AG09309 (cell line): ENCODE results near the gene TTYH3.
A peak's percentile ranks its signal among the peaks of the same experiment; 100 is the strongest.

Source experiments
- DNase-seq: peaks from one replicate; pipeline ENCODE4 v3.0.0-alpha.2; 2010; ENCODE audit warnings: low read depth
- H3K4me3 ChIP-seq: 2 replicates; pipeline ENCODE4 v1.5.1; 2011; ENCODE audit warnings: mild to moderate bottlenecking, low read depth, low read length, moderate library complexity; ENCODE audit not compliant: control insufficient read depth
- CTCF ChIP-seq: IDR thresholded peaks from 2 replicates; pipeline ENCODE4 v1.5.1; 2011; ENCODE audit warnings: mild to moderate bottlenecking, low read depth, low read length, inconsistent platforms; ENCODE audit not compliant: insufficient read depth, control insufficient read depth; ENCODE audit errors: missing control alignments

Gene TTYH3

GRCh38 chr7:2632733-2633537, 1.1 kb downstream of the TTYH3 start:
- TF ChIP-seq CTCF = no peak
- H3K4me3 ChIP-seq = peak overlapping the region; percentile 95
- peak; percentile 31 for DNase-seq

- DNase-seq = peak; percentile 76
- TF ChIP-seq CTCF = no peak
- H3K4me3 ChIP-seq = peak overlapping the region; percentile 95
These were observed 1.9 kb downstream of the TTYH3 start for GRCh38 chr7:2633538-2634266.

- H3K4me3 ChIP-seq = peak overlapping the region; percentile 95
- DNase-seq = no peak
- TF ChIP-seq CTCF = no peak
These were observed 2.7 kb downstream of the TTYH3 start for GRCh38 chr7:2634267-2635145.

- TF ChIP-seq CTCF = no peak
- no peak for DNase-seq
- H3K4me3 ChIP-seq = no peak overlapping the region
These were observed 3.4 kb downstream of the TTYH3 start for GRCh38 chr7:2635148-2635668.

- no peak for DNase-seq
- no peak overlapping the region for H3K4me3 ChIP-seq
- no peak for TF ChIP-seq CTCF
These were observed 4.3 kb downstream of the TTYH3 start for GRCh38 chr7:2635810-2636701.

- H3K4me3 ChIP-seq = no peak overlapping the region
- no peak for DNase-seq
- TF ChIP-seq CTCF = no peak
These were observed 5.3 kb downstream of the TTYH3 start for GRCh38 chr7:2637066-2637471.
